WTC11 (cell line): ENCODE measurements around the gene GRIN1.

Experiments
- ATF3 ChIP-seq: sonication (generic); formaldehyde crosslinking; conservative IDR thresholded peaks from 2 replicates; pipeline ENCODE4 v1.8.1; 2022; ENCODE audit warnings: mild to moderate bottlenecking, missing genetic modification reagents
- CREB1 ChIP-seq: sonication (generic); formaldehyde crosslinking; IDR thresholded peaks from 2 replicates; pipeline ENCODE4 v1.8.0; 2023; ENCODE audit warnings: mild to moderate bottlenecking, missing genetic modification reagents
- CTCF ChIP-seq: fragments of 200-600 bp; IDR thresholded peaks from 2 replicates; pipeline ENCODE4 v1.8.0; 2022; ENCODE audit warnings: antibody characterized with exemption
- ESRRA ChIP-seq: sonication (generic); formaldehyde crosslinking; IDR thresholded peaks from 2 replicates; pipeline ENCODE4 v1.8.1; 2022; ENCODE audit warnings: mild to moderate bottlenecking, missing genetic modification reagents, borderline replicate concordance
- FOXP1 ChIP-seq: sonication (generic); formaldehyde crosslinking; IDR thresholded peaks from 2 replicates; pipeline ENCODE4 v1.8.0; 2022; ENCODE audit warnings: missing genetic modification reagents, mild to moderate bottlenecking, moderate library complexity, borderline replicate concordance
- GABPB1 ChIP-seq: sonication (generic); formaldehyde crosslinking; IDR thresholded peaks from 2 replicates; pipeline ENCODE4 v1.8.1; 2023; ENCODE audit warnings: mild to moderate bottlenecking, missing genetic modification reagents
- HMGA2 ChIP-seq: fragments of 250-450 bp; sonication (Bioruptor Pico); IDR thresholded peaks from 2 replicates; pipeline ENCODE4 v1.4.0; 2021; ENCODE audit warnings: mild to moderate bottlenecking, moderate library complexity
- KAT7 ChIP-seq: sonication (generic); formaldehyde crosslinking; IDR thresholded peaks from 2 replicates; pipeline ENCODE4 v1.8.1; 2023; ENCODE audit warnings: missing genetic modification reagents, mild to moderate bottlenecking, borderline replicate concordance
- SMAD3 ChIP-seq: sonication (generic); formaldehyde crosslinking; IDR thresholded peaks from 2 replicates; pipeline ENCODE4 v1.8.0; 2022; ENCODE audit warnings: missing genetic modification reagents, mild to moderate bottlenecking, borderline replicate concordance
- SP1 ChIP-seq: sonication (generic); formaldehyde crosslinking; conservative IDR thresholded peaks from 2 replicates; pipeline ENCODE4 v1.8.1; 2022; ENCODE audit warnings: missing genetic modification reagents
- USF2 ChIP-seq: sonication (generic); formaldehyde crosslinking; IDR thresholded peaks from 2 replicates; pipeline ENCODE4 v1.8.1; 2023; ENCODE audit warnings: mild to moderate bottlenecking, missing genetic modification reagents, moderate library complexity
- ZNF512 ChIP-seq: sonication (generic); formaldehyde crosslinking; IDR thresholded peaks from 2 replicates; pipeline ENCODE4 v1.8.1; 2022; ENCODE audit warnings: missing genetic modification reagents, borderline replicate concordance
- TF ChIP-seq, protein P1 (sequence below): sonication (generic); formaldehyde crosslinking; conservative IDR thresholded peaks from 2 replicates; pipeline ENCODE4 v1.8.1; 2023; ENCODE audit warnings: mild to moderate bottlenecking, low read depth, missing genetic modification reagents, moderate library complexity
- TF ChIP-seq, protein P2 (sequence below): sonication (generic); formaldehyde crosslinking; IDR thresholded peaks from 2 replicates; pipeline ENCODE4 v1.8.0; 2022; ENCODE audit warnings: mild to moderate bottlenecking, missing genetic modification reagents

DNA sequence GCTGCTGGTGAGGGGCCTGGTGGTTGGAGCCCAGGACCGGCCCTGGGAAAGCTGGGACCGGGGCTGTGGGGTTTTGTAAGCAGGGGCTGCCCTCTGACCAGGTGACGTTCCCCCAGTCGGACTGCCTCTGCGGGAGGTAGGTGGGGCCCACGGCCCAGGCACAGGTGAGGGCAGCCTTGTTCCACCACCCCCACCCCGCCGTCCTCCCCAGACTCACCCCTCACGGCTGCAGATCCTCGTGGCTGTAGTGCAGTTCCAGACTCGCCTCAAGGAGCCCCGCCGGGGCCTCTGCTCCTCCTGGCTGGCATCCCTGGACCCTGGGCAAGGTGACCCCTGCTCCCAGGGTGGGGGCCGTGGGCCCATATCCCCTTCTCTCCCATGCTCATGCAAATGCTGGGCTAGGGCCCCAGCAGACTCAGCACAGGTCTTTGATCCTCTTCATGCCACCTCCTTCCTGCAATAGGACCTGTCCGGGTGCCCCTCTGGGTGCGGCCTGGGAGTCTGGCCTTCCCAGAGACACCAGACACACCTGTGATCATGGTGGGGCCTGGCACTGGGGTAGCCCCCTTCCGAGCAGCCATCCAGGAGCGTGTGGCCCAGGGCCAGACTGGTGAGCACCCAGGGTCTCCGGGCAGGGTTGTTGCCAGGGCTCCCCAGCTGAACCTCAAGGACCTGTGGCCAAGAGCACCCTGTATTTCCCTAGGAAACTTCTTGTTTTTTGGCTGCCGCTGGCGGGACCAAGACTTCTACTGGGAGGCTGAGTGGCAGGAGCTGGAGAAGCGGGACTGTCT is 76.4 kb downstream of the GRIN1 start:
- TF ChIP-seq SMAD3 (no peak), FOXP1 (CRISPR knock-in tag) (no peak), USF2 (no peak), CTCF (no peak), CREB1 (CRISPR knock-in tag) (no peak), SP1 (CRISPR knock-in tag) (no peak), ATF3 (CRISPR knock-in tag) (no peak), ESRRA (no peak), GABPB1 (CRISPR knock-in tag) (no peak), ZNF512 (CRISPR knock-in tag) (no peak), HMGA2 (no peak), KAT7 (no peak)
- TF ChIP-seq, protein P1, sequence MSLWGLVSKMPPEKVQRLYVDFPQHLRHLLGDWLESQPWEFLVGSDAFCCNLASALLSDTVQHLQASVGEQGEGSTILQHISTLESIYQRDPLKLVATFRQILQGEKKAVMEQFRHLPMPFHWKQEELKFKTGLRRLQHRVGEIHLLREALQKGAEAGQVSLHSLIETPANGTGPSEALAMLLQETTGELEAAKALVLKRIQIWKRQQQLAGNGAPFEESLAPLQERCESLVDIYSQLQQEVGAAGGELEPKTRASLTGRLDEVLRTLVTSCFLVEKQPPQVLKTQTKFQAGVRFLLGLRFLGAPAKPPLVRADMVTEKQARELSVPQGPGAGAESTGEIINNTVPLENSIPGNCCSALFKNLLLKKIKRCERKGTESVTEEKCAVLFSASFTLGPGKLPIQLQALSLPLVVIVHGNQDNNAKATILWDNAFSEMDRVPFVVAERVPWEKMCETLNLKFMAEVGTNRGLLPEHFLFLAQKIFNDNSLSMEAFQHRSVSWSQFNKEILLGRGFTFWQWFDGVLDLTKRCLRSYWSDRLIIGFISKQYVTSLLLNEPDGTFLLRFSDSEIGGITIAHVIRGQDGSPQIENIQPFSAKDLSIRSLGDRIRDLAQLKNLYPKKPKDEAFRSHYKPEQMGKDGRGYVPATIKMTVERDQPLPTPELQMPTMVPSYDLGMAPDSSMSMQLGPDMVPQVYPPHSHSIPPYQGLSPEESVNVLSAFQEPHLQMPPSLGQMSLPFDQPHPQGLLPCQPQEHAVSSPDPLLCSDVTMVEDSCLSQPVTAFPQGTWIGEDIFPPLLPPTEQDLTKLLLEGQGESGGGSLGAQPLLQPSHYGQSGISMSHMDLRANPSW: no peak
- TF ChIP-seq, protein P2, sequence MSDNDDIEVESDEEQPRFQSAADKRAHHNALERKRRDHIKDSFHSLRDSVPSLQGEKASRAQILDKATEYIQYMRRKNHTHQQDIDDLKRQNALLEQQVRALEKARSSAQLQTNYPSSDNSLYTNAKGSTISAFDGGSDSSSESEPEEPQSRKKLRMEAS (CRISPR knock-in tag): no peak
